Progenitor cell of endocrine pancreas (in vitro differentiated cells): ENCODE measurements around the gene MSANTD1. TPM values are rescaled to one million over a fixed set of nuclear protein-coding genes. Genes with fewer than 3 reads are reported as not detected.

Experiments used
- DNase-seq: peaks from one replicate; pipeline ENCODE4 v3.0.0; 2021; ENCODE audit warnings: low spot score; ENCODE audit not compliant: unreplicated experiment
- H3K27ac Mint-ChIP-seq: 2 replicates; pipeline ENCODE4 v1.8.0; 2021; ENCODE audit warnings: mild to moderate bottlenecking, moderate library complexity, mixed read lengths
- H3K27me3 Mint-ChIP-seq: 2 replicates; pipeline ENCODE4 v1.8.0; 2021; ENCODE audit warnings: mixed read lengths
- H3K36me3 Mint-ChIP-seq: 2 replicates; pipeline ENCODE4 v1.8.0; 2022; ENCODE audit warnings: mixed read lengths; ENCODE audit not compliant: insufficient read depth
- H3K4me1 Mint-ChIP-seq: 2 replicates; pipeline ENCODE4 v1.8.0; 2021; ENCODE audit warnings: low read depth, mixed read lengths
- H3K4me3 Mint-ChIP-seq: 2 replicates; pipeline ENCODE4 v1.8.0; 2021; ENCODE audit warnings: low read depth, mild to moderate bottlenecking, moderate library complexity, mixed read lengths
- H3K9me3 Mint-ChIP-seq: 2 replicates; pipeline ENCODE4 v1.8.0; 2021; ENCODE audit warnings: low read depth, mixed read lengths
- total RNA-seq: library from RNA; stranded (reverse); gene quantifications from 2 replicates; pipeline ENCODE4 v1.2.1, GENCODE V29; 2021
- TF ChIP-seq, protein P1 (sequence below): fragments of 200-600 bp; sonication (generic); IDR thresholded peaks from one replicate; pipeline ENCODE4 v1.5.0; 2021; ENCODE audit warnings: antibody characterized with exemption, mild to moderate bottlenecking; ENCODE audit not compliant: unreplicated experiment

MSANTD1 gene
- total RNA-seq, 1 donor from 2014 or later: 2.1 TPM

DNA sequence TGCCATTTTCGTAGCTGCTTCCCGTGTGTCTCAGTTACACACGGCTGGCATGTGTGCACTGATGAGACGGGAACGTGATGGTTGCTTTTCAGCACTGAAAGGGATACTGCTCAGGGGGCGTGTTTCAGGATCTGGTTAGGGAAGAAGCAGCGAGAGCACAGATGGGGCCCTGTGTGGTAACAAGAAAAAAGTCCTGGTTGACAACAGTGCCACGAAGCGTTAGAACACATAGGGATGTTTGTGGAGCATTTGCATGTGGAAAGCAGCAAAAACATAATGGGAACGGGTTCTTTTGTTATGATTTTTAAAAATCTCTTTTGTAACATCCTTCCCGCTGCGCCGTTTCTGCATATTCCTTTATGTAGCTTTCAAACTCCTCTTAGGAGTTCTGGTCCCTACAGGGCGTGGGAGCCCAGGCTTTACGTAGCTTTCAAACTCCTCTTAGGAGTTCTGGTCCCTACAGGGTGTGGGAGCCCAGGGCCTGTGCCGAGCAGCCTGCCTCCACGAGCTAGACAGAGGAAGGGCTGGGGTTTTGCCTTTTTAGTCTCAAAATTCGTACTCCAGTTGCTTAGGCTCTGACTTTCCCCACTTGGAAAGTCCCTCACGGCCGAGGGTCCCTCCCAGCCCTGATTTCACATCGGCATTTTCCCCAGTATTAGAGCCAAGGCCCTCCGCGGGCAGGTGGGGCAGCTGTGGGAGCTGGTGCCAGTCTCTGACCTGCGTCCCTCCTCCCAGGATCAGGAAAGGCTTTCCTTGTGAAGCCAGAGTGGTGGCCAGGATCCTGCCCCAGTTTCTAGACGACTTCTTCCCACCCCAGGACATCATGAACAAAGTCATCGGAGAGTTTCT lies 11.0 kb upstream of the MSANTD1 start:
- no peaks in the 10 kb centered on the region for H3K9me3 Mint-ChIP-seq
- H3K36me3 Mint-ChIP-seq: peaks cover 11% of the 10 kb centered on the region
- no peak overlapping the region for H3K27ac Mint-ChIP-seq
- H3K4me1 Mint-ChIP-seq: peaks cover 1% of the 10 kb centered on the region
- TF ChIP-seq, protein P1, sequence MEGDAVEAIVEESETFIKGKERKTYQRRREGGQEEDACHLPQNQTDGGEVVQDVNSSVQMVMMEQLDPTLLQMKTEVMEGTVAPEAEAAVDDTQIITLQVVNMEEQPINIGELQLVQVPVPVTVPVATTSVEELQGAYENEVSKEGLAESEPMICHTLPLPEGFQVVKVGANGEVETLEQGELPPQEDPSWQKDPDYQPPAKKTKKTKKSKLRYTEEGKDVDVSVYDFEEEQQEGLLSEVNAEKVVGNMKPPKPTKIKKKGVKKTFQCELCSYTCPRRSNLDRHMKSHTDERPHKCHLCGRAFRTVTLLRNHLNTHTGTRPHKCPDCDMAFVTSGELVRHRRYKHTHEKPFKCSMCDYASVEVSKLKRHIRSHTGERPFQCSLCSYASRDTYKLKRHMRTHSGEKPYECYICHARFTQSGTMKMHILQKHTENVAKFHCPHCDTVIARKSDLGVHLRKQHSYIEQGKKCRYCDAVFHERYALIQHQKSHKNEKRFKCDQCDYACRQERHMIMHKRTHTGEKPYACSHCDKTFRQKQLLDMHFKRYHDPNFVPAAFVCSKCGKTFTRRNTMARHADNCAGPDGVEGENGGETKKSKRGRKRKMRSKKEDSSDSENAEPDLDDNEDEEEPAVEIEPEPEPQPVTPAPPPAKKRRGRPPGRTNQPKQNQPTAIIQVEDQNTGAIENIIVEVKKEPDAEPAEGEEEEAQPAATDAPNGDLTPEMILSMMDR: no peak
- no peak for DNase-seq
- H3K27me3 Mint-ChIP-seq: no peaks in the 10 kb centered on the region
- no peak overlapping the region for H3K4me3 Mint-ChIP-seq

DNA sequence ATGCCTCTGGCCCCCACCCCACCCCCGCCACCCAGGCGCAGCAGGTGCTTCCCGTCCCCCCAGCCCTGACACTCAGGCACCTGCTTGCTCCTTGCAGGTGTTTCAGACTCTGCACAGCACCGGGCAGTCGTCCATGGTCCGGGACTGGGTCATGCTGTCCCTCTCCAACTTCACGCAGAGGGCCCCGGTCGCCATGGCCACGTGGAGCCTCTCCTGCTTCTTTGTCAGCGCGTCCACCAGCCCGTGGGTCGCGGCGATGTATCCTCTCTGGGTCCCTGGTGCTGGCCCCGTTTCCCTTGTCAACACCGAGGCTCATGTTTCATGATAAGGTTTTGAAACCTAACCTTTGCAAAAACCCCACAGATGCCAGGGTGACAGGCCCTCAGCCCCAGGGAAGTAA lies 10.2 kb upstream of the MSANTD1 start:
- Mint-ChIP-seq H3K9me3 (no peaks in the 10 kb centered on the region), H3K27me3 (no peaks in the 10 kb centered on the region), H3K27ac (no peak overlapping the region), H3K4me1 (peaks cover 1% of the 10 kb centered on the region), H3K4me3 (no peak overlapping the region), H3K36me3 (peaks cover 11% of the 10 kb centered on the region)
- TF ChIP-seq, protein P1: no peak
- no peak for DNase-seq

DNA sequence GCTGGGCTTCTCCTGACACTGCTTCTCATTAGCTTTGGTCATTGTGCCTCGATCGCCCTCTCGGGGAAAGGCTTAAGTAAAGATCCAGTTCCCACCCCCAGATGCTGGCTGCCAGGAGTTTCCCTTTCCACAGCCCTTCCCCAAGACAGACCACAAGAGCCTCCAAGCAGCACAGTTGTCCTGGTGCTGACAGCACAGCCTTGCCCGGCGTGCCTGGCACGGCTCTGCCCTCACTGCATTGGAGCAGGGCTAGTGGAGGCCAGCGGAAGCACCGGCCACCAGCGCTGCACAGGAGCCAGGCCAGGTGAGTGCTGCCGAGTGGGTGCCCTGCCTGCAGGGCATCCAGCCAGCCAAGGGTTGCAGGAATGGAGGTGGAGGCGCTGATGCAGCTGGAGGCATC lies 9.7 kb upstream of the MSANTD1 start:
- H3K4me1 Mint-ChIP-seq: peaks cover 1% of the 10 kb centered on the region
- no peaks in the 10 kb centered on the region for H3K9me3 Mint-ChIP-seq
- H3K27me3 Mint-ChIP-seq: no peaks in the 10 kb centered on the region
- no peak overlapping the region for H3K4me3 Mint-ChIP-seq
- H3K27ac Mint-ChIP-seq: no peak overlapping the region
- no peak for DNase-seq
- peaks cover 8% of the 10 kb centered on the region for H3K36me3 Mint-ChIP-seq
- TF ChIP-seq, protein P1: no peak

- peak overlapping the region; percentile 85 for H3K27ac Mint-ChIP-seq
- H3K4me1 Mint-ChIP-seq: peaks cover 1% of the 10 kb centered on the region
- H3K36me3 Mint-ChIP-seq: peaks cover 6% of the 10 kb centered on the region
- no peak for DNase-seq
- no peak overlapping the region for H3K4me3 Mint-ChIP-seq
- H3K9me3 Mint-ChIP-seq: no peaks in the 10 kb centered on the region
- H3K27me3 Mint-ChIP-seq: no peaks in the 10 kb centered on the region
- TF ChIP-seq, protein P1: no peak
Observed at GRCh38 chr4:3239998-3240920, 8.7 kb upstream of the MSANTD1 start.

GRCh38 chr4:3240936-3241522 lies 7.9 kb upstream of the MSANTD1 start:
- H3K9me3 Mint-ChIP-seq: no peaks in the 10 kb centered on the region
- TF ChIP-seq, protein P1: no peak
- peak overlapping the region; percentile 85 for H3K27ac Mint-ChIP-seq
- H3K4me1 Mint-ChIP-seq: peaks cover 1% of the 10 kb centered on the region
- DNase-seq: no peak
- H3K27me3 Mint-ChIP-seq: no peaks in the 10 kb centered on the region
- peaks cover 6% of the 10 kb centered on the region for H3K36me3 Mint-ChIP-seq
- no peak overlapping the region for H3K4me3 Mint-ChIP-seq
